GM12878 (cell line): ENCODE data around the gene GGPS1. TPM values are rescaled to one million over a fixed set of nuclear protein-coding genes. Genes with fewer than 3 reads are reported as not detected.
A peak's percentile ranks its signal among the peaks of the same experiment; 100 is the strongest.

Experiments used
- ATAC-seq: fragments of 200-7000 bp; cut with Tn5 transposase; 3 replicates; pipeline ENCODE4 v1.9.1; 2020; ENCODE audit warnings: mild to moderate bottlenecking, moderate library complexity
- BruUV-seq: library from RNA; stranded (reverse); fragments of 400-500 nt; replicated peaks from 2 replicates; lab custom pipeline; 2021; lab: Mats Ljungman, UMichigan
- CTCF ChIA-PET: fragments of 300-600 bp; sonication (Branson Sonifier 250); formaldehyde crosslinking; extraction: SDS; loops from one replicate; lab custom pipeline; 2021; ENCODE audit warnings: inconsistent platforms; lab: Yijun Ruan, JAX
- POLR2A ChIA-PET: fragments of 350-600 bp; formaldehyde crosslinking; extraction: SDS; loops from one replicate; lab custom pipeline; 2021; ENCODE audit warnings: inconsistent platforms; lab: Charles Lee
- RAD21 ChIA-PET: fragments of 300-600 bp; sonication (Branson Sonifier 250); formaldehyde crosslinking; loops from one replicate; lab custom pipeline; 2023; ENCODE audit warnings: antibody characterized with exemption; ENCODE audit not compliant: unreplicated experiment; lab: Charles Lee
- SMC1A ChIA-PET: fragments of 300-600 bp; sonication (Branson Sonifier 250); formaldehyde crosslinking; loops from one replicate; lab custom pipeline; 2023; ENCODE audit not compliant: unreplicated experiment, uncharacterized antibody; lab: Charles Lee
- DNase-seq: peaks from one replicate; pipeline ENCODE4 v3.0.0-alpha.2; 2011; ENCODE audit warnings: low read depth, low spot score
- FAIRE-seq: peaks from 3 replicates; lab custom pipeline; 2011; peaks lifted over from hg19 to GRCh38; lab: Jason Lieb, UNC
- H2AFZ ChIP-seq: 2 replicates; pipeline ENCODE4 v1.6.0; 2011; ENCODE audit warnings: low read depth, low read length, control low read depth; ENCODE audit not compliant: control insufficient read depth
- H3K27ac ChIP-seq: 2 replicates; pipeline ENCODE4 v1.5.1; 2011; ENCODE audit warnings: control low read depth; ENCODE audit not compliant: control insufficient read depth, insufficient read depth
- H3K27me3 ChIP-seq, 2 experiments: replicated peaks in 1 of 2; 2 replicates each; pipeline versions ENCODE4 v1.6.0 to v1.6.1; 2011; ENCODE audit warnings: low read length in 1 of 2; ENCODE audit not compliant: control insufficient read depth in 2 of 2, insufficient read depth in 2 of 2
- H3K36me3 ChIP-seq, 2 experiments: 2 replicates each; pipeline ENCODE4 v1.5.1; 2011; ENCODE audit warnings: low read length in 1 of 2; ENCODE audit not compliant: control insufficient read depth in 2 of 2, insufficient read depth in 2 of 2
- H3K4me1 ChIP-seq: 2 replicates; pipeline ENCODE4 v1.6.1; 2011; ENCODE audit warnings: mild to moderate bottlenecking, low read length, moderate library complexity, mixed read lengths; ENCODE audit not compliant: control insufficient read depth, insufficient read depth
- H3K4me2 ChIP-seq: 2 replicates; pipeline ENCODE4 v1.6.0; 2011; ENCODE audit warnings: control low read depth; ENCODE audit not compliant: control insufficient read depth, insufficient read depth
- H3K4me3 ChIP-seq: fragments of 200-600 bp; sonication (generic); 2 replicates; pipeline ENCODE4 v1.5.1; 2016
- H3K79me2 ChIP-seq: 2 replicates; pipeline ENCODE4 v1.6.0; 2011; ENCODE audit warnings: low read length; ENCODE audit not compliant: control insufficient read depth, insufficient read depth
- H3K9ac ChIP-seq: 2 replicates; pipeline ENCODE4 v1.8.0; 2011; ENCODE audit warnings: low read length, control low read depth, mixed read lengths; ENCODE audit not compliant: control insufficient read depth, insufficient read depth
- H3K9me3 ChIP-seq: replicated peaks from 3 replicates; pipeline ENCODE4 v1.5.1; 2011; ENCODE audit warnings: mild to moderate bottlenecking, low read length; ENCODE audit not compliant: control insufficient read depth, insufficient read depth
- H4K20me1 ChIP-seq: 2 replicates; pipeline ENCODE4 v1.6.0; 2011; ENCODE audit not compliant: control insufficient read depth, insufficient read depth
- CBX3 ChIP-seq: fragments of 200-600 bp; sonication (generic); IDR thresholded peaks from 2 replicates; pipeline ENCODE4 v1.6.1; 2016; ENCODE audit warnings: low read depth, borderline replicate concordance
- E4F1 ChIP-seq: fragments of 450-650 bp; IDR thresholded peaks from 2 replicates; pipeline ENCODE4 v1.6.1; 2018; ENCODE audit warnings: borderline replicate concordance, mild to moderate bottlenecking; ENCODE audit not compliant: partially characterized antibody
- HCFC1 ChIP-seq: fragments of 150-350 bp; IDR thresholded peaks from 2 replicates; pipeline ENCODE4 v1.6.1; 2014; ENCODE audit warnings: low read length
- LARP7 ChIP-seq: fragments of 450-650 bp; IDR thresholded peaks from 2 replicates; pipeline ENCODE4 v1.6.1; 2017; ENCODE audit warnings: mild to moderate bottlenecking
- MTA3 ChIP-seq: IDR thresholded peaks from 2 replicates; pipeline ENCODE4 v1.6.1; 2012; ENCODE audit warnings: low read length, inconsistent platforms, borderline replicate concordance
- NR2C2 ChIP-seq: IDR thresholded peaks from 2 replicates; pipeline ENCODE4 v1.6.1; 2011; ENCODE audit warnings: borderline replicate concordance, low read depth; ENCODE audit not compliant: control insufficient read depth, insufficient read length
- POLR2A ChIP-seq: IDR thresholded peaks from 2 replicates; pipeline ENCODE4 v1.6.1; 2011; ENCODE audit warnings: low read depth, mild to moderate bottlenecking, low read length
- ZBTB33 ChIP-seq: fragments of 450-650 bp; IDR thresholded peaks from 2 replicates; pipeline ENCODE4 v1.6.1; 2017; ENCODE audit warnings: mild to moderate bottlenecking
- ZNF687 ChIP-seq: fragments of 450-650 bp; IDR thresholded peaks from 2 replicates; pipeline ENCODE4 v1.6.1; 2017; ENCODE audit warnings: mild to moderate bottlenecking, moderate library complexity
- WGBS: methylation state at CpG from one replicate; pipeline ENCODE4 v1.1.6; 2016; ENCODE audit warnings: low lambda C conversion rate; ENCODE audit not compliant: insufficient replicate concordance, insufficient coverage; ENCODE audit errors: missing lambda C conversion rate; 5-methylcytosine and 5-hydroxymethylcytosine counted together
- in situ Hi-C: fragments of 300-500 bp; cut with MboI; formaldehyde crosslinking; loops from 9 replicates; pipeline ENCODE4 v1.14.3; 2018; ENCODE audit warnings: mixed read lengths
- intact Hi-C: fragments of 100-400 bp; cut with micrococcal nuclease; formaldehyde crosslinking; loops from one replicate; pipeline ENCODE4 v1.14.2; 2022; ENCODE audit not compliant: unreplicated experiment
- polyA plus RNA-seq, 11 experiments: library from polyadenylated mRNA; depleted of rRNA in 4 of 11; unstranded in 6 of 11; stranded (reverse) in 5 of 11; fragments of >200 nt; fragmentation: Nextera tagmentation in 4 of 11; fragmentation: Illumina TruSeq in 1 of 11; extraction: Ambion mirVana in 4 of 11; extraction: Trizol in 1 of 11; gene quantifications; 1 replicate in 1 of 11; 2 replicates in 10 of 11; pipeline versions ENCODE4 v1.2.1 to v1.2.3, GENCODE V29; 2011 to 2016; ENCODE audit warnings: inconsistent platforms in 2 of 11, missing spikeins in 2 of 11, low read depth in 1 of 11
- total RNA-seq, 4 experiments: library from RNA; depleted of rRNA in 3 of 4; stranded (reverse); fragments of >200 nt in 3 of 4; fragmentation: Illumina TruSeq in 1 of 4; extraction: Trizol in 1 of 4; gene quantifications; 2 replicates each; pipeline versions ENCODE4 v1.2.1 to v1.2.3, GENCODE V29; 2013 to 2021
- TF ChIP-seq, protein P1 (sequence below), 3 experiments: IDR thresholded peaks in 2 of 3; conservative IDR thresholded peaks in 1 of 3; 2 replicates each; pipeline ENCODE4 v1.5.1; 2011; ENCODE audit warnings: low read depth in 3 of 3, low read length in 3 of 3, mild to moderate bottlenecking in 3 of 3, control low read depth in 2 of 3, moderate library complexity in 2 of 3, inconsistent platforms in 1 of 3, mixed read lengths in 1 of 3; ENCODE audit not compliant: control insufficient read depth in 2 of 3, insufficient read depth in 1 of 3; ENCODE audit errors: extremely low read depth in 1 of 3

The GGPS1 gene
- total and polyA plus RNA-seq, 10 of the 15 experiments (the other 5 are each of a cell fraction or from before 2014, with no cell fraction given): 15.1 to 36.0 (median 25.3) TPM

GRCh38 chr1:235357485-235358373, 29.4 kb downstream of the GGPS1 start:
- Histone ChIP-seq H3K4me1 (no peaks in the 10 kb centered on the region), H4K20me1 (no peaks in the 10 kb centered on the region), H3K9ac (no peak overlapping the region), H3K4me2 (no peak overlapping the region), H2AFZ (no peak overlapping the region), H3K36me3 (no peaks in the 10 kb centered on the region), H3K79me2 (no peaks in the 10 kb centered on the region), H3K27me3 (no peaks in the 10 kb centered on the region), H3K9me3 (no peaks in the 10 kb centered on the region), H3K4me3 (no peak overlapping the region), H3K27ac (no peak overlapping the region)
- RAD21 ChIA-PET: interaction anchor here (0.6 to 1.3 kb wide), 2 partner anchors 32 to 59 kb away, joined by 3 to 4 read pairs; no protein-coding TSS in a partner anchor
- ATAC-seq (peak; percentile 17), DNase-seq (no peak), FAIRE-seq (no peak)
- no TSS peak for BruUV-seq
- SMC1A ChIA-PET: interaction anchor here (1.2 kb wide), 1 partner anchor 59 kb away, joined by 7 read pairs; no protein-coding TSS in a partner anchor
- POLR2A ChIA-PET: interaction anchor here (0.6 kb wide), 1 partner anchor 317 kb away, joined by 4 read pairs; no protein-coding TSS in a partner anchor
- CTCF ChIA-PET: interaction anchor here (1.8 kb wide), 1 partner anchor 59 kb away, joined by 6 read pairs; no protein-coding TSS in a partner anchor
- intact Hi-C loops: no loop called here
- WGBS: 75% methylated on average over 11 of the region's 11 CpGs
- in situ Hi-C loops: no loop called here
- TF ChIP-seq LARP7: no peak
- TF ChIP-seq ZNF687: no peak
- no peak for TF ChIP-seq HCFC1
- TF ChIP-seq E4F1: no peak
- no peak for TF ChIP-seq NR2C2
- no peak for TF ChIP-seq MTA3
- TF ChIP-seq, protein P1, sequence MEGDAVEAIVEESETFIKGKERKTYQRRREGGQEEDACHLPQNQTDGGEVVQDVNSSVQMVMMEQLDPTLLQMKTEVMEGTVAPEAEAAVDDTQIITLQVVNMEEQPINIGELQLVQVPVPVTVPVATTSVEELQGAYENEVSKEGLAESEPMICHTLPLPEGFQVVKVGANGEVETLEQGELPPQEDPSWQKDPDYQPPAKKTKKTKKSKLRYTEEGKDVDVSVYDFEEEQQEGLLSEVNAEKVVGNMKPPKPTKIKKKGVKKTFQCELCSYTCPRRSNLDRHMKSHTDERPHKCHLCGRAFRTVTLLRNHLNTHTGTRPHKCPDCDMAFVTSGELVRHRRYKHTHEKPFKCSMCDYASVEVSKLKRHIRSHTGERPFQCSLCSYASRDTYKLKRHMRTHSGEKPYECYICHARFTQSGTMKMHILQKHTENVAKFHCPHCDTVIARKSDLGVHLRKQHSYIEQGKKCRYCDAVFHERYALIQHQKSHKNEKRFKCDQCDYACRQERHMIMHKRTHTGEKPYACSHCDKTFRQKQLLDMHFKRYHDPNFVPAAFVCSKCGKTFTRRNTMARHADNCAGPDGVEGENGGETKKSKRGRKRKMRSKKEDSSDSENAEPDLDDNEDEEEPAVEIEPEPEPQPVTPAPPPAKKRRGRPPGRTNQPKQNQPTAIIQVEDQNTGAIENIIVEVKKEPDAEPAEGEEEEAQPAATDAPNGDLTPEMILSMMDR (IDR thresholded peaks at IDR 0.05 in 2 of 3, conservative IDR thresholded peaks at IDR 0.05 in 1 of 3; ENCODE audit: control insufficient read depth in 2 of 3, extremely low read depth in 1 of 3, insufficient read depth in 1 of 3, low read depth in 3 of 3, low read length in 3 of 3): no peak
- TF ChIP-seq POLR2A: no peak
- no peak for TF ChIP-seq ZBTB33
- TF ChIP-seq CBX3: no peak
